ENCODE data around the gene PNPLA1.
A peak's percentile ranks its signal among the peaks of the same experiment; 100 is the strongest.

Gene PNPLA1

DNA sequence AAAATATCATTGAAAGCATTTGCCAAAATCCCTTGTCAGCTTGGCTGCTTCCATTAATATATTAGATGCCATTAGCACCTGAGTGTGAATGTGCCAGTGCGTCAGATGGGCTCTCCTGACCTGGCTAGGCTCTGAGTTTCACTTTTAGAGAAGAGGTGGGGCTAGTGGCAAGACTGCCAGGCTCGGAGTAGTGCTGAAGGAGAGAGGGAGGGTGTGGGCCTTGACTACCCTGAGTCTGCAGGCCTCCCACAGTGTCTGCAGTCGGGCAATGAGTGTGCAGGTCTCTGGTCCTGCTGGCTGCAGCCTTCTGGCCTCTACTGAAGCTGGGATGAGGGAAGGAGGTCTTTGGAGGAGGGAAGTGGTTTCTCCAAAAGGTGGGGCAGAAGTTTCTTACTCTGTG lies 34.6 kb upstream of the PNPLA1 start:
- H3K4me3 ChIP-seq (ENCODE audit: low read length) = no peak overlapping the region
- DNase-seq = peak; percentile 11
- no peaks in the 10 kb centered on the region for H3K79me2 ChIP-seq (ENCODE audit: low read length)
- no peaks in the 10 kb centered on the region for H3K9me3 ChIP-seq (replicated peaks; ENCODE audit: insufficient read depth, low read length)
- no peaks in the 10 kb centered on the region for H3F3A ChIP-seq (ENCODE audit: insufficient read depth, low read length)
- H3K27me3 ChIP-seq (replicated peaks; ENCODE audit: insufficient read depth, low read length) = no peaks in the 10 kb centered on the region
- H3K27ac ChIP-seq (ENCODE audit: low read length) = no peak overlapping the region
- no peaks in the 10 kb centered on the region for H3K4me1 ChIP-seq (ENCODE audit: low read length)
- H3K9me2 ChIP-seq (replicated peaks; ENCODE audit: insufficient read depth, low read length) = no peaks in the 10 kb centered on the region
- TF ChIP-seq, protein P1, sequence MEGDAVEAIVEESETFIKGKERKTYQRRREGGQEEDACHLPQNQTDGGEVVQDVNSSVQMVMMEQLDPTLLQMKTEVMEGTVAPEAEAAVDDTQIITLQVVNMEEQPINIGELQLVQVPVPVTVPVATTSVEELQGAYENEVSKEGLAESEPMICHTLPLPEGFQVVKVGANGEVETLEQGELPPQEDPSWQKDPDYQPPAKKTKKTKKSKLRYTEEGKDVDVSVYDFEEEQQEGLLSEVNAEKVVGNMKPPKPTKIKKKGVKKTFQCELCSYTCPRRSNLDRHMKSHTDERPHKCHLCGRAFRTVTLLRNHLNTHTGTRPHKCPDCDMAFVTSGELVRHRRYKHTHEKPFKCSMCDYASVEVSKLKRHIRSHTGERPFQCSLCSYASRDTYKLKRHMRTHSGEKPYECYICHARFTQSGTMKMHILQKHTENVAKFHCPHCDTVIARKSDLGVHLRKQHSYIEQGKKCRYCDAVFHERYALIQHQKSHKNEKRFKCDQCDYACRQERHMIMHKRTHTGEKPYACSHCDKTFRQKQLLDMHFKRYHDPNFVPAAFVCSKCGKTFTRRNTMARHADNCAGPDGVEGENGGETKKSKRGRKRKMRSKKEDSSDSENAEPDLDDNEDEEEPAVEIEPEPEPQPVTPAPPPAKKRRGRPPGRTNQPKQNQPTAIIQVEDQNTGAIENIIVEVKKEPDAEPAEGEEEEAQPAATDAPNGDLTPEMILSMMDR (IDR thresholded peaks at IDR 0.05; ENCODE audit: low read length) = no peak
- no peaks in the 10 kb centered on the region for H4K20me1 ChIP-seq (ENCODE audit: insufficient read depth, low read length)
- H3K36me3 ChIP-seq (replicated peaks; ENCODE audit: insufficient read depth, low read length) = no peaks in the 10 kb centered on the region; the same call in 1 of the 2 replicates
- H3K4me2 ChIP-seq (ENCODE audit: low read depth, low read length) = no peak overlapping the region
- H3K9ac ChIP-seq (ENCODE audit: low read length) = no peak overlapping the region
- H2AFZ ChIP-seq (ENCODE audit: low read length) = no peak overlapping the region

DNA sequence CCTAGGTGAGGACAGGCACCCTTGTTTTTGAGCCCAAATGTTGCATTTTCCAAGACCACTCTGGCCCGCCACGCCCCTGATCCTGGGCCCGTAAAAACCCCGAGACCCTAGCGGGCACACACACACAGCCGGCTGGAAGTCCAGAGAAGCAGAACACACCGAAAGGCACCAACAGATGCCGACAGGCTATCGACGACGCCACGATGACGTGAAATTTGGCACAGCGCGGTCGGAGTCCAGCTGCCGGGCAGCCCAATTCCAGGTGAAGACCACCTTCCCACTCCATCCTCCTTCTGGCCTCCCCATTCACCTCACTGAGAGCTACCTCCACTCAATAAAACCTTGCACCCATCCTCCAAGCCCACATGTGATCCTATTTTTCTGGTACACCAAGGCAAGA lies 34.0 kb upstream of the PNPLA1 start:
- Histone ChIP-seq H3K27ac (ENCODE audit: low read length) (no peak overlapping the region), H2AFZ (ENCODE audit: low read length) (no peak overlapping the region), H4K20me1 (ENCODE audit: insufficient read depth, low read length) (no peaks in the 10 kb centered on the region), H3K9me3 (replicated peaks; ENCODE audit: insufficient read depth, low read length) (no peaks in the 10 kb centered on the region), H3K79me2 (ENCODE audit: low read length) (no peaks in the 10 kb centered on the region), H3F3A (ENCODE audit: insufficient read depth, low read length) (no peaks in the 10 kb centered on the region), H3K27me3 (replicated peaks; ENCODE audit: insufficient read depth, low read length) (no peaks in the 10 kb centered on the region), H3K9me2 (replicated peaks; ENCODE audit: insufficient read depth, low read length) (no peaks in the 10 kb centered on the region), H3K36me3 (replicated peaks; ENCODE audit: insufficient read depth, low read length) (no peaks in the 10 kb centered on the region; the same call in 1 of the 2 replicates), H3K4me3 (ENCODE audit: low read length) (no peak overlapping the region), H3K4me1 (ENCODE audit: low read length) (no peaks in the 10 kb centered on the region), H3K9ac (ENCODE audit: low read length) (no peak overlapping the region), H3K4me2 (ENCODE audit: low read depth, low read length) (no peak overlapping the region)
- no peak for DNase-seq
- TF ChIP-seq, protein P1 (IDR thresholded peaks at IDR 0.05; ENCODE audit: low read length) = no peak
- TF ChIP-seq EZH2phosphoT487 (IDR thresholded peaks at IDR 0.05; ENCODE audit: low read length) (no peak), EZH2 (optimal IDR thresholded peaks at IDR 0.05; ENCODE audit: low read depth, low read length) (no peak)

DNA sequence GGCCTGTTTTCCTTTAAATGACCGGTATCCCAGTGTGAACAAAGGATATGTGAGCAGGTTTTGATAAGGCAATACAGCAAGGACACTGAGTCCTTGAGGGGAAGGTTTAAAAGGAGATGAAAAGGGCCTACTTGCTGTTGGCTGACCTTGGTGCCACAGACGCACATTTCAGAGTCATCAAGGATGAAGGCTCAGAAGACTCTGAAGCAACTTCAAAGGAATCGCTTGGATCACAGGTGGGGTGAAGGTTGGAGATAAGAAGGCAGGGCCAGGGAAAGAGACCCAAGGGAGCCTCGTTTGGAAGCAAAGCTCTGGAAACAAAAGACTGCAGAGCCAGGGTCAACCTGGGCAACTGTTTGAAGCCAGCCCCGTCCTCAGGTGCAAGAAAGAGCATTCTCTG lies 30.1 kb upstream of the PNPLA1 start:
- Histone ChIP-seq H3K4me3 (ENCODE audit: low read length) (no peak overlapping the region), H3K4me1 (ENCODE audit: low read length) (no peaks in the 10 kb centered on the region), H3K9me3 (replicated peaks; ENCODE audit: insufficient read depth, low read length) (no peaks in the 10 kb centered on the region), H3K9ac (ENCODE audit: low read length) (no peak overlapping the region), H3K79me2 (ENCODE audit: low read length) (no peaks in the 10 kb centered on the region), H3K4me2 (ENCODE audit: low read depth, low read length) (no peak overlapping the region), H3K27me3 (replicated peaks; ENCODE audit: insufficient read depth, low read length) (no peaks in the 10 kb centered on the region), H3K36me3 (replicated peaks; ENCODE audit: insufficient read depth, low read length) (no peaks in the 10 kb centered on the region), H3K27ac (ENCODE audit: low read length) (no peak overlapping the region), H3K9me2 (replicated peaks; ENCODE audit: insufficient read depth, low read length) (no peaks in the 10 kb centered on the region), H2AFZ (ENCODE audit: low read length) (no peak overlapping the region), H3F3A (ENCODE audit: insufficient read depth, low read length) (no peaks in the 10 kb centered on the region), H4K20me1 (ENCODE audit: insufficient read depth, low read length) (no peaks in the 10 kb centered on the region)
- no peak for TF ChIP-seq EZH2phosphoT487 (IDR thresholded peaks at IDR 0.05; ENCODE audit: low read length)
- DNase-seq = no peak

- Histone ChIP-seq H3K9me3 (replicated peaks; ENCODE audit: insufficient read depth, low read length) (no peaks in the 10 kb centered on the region), H4K20me1 (ENCODE audit: insufficient read depth, low read length) (no peaks in the 10 kb centered on the region), H3K4me3 (ENCODE audit: low read length) (no peak overlapping the region), H3K9me2 (replicated peaks; ENCODE audit: insufficient read depth, low read length) (no peaks in the 10 kb centered on the region), H3K27me3 (replicated peaks; ENCODE audit: insufficient read depth, low read length) (no peaks in the 10 kb centered on the region), H3K36me3 (replicated peaks; ENCODE audit: insufficient read depth, low read length) (no peaks in the 10 kb centered on the region), H3K4me1 (ENCODE audit: low read length) (no peaks in the 10 kb centered on the region), H3K27ac (ENCODE audit: low read length) (no peak overlapping the region), H3F3A (ENCODE audit: insufficient read depth, low read length) (no peaks in the 10 kb centered on the region), H3K79me2 (ENCODE audit: low read length) (no peaks in the 10 kb centered on the region), H3K4me2 (ENCODE audit: low read depth, low read length) (no peak overlapping the region), H2AFZ (ENCODE audit: low read length) (no peak overlapping the region), H3K9ac (ENCODE audit: low read length) (no peak overlapping the region)
- DNase-seq = no peak
- TF ChIP-seq EZH2phosphoT487 (IDR thresholded peaks at IDR 0.05; ENCODE audit: low read length) (no peak), EZH2 (optimal IDR thresholded peaks at IDR 0.05; ENCODE audit: low read depth, low read length) (no peak)
- TF ChIP-seq, protein P1 (IDR thresholded peaks at IDR 0.05; ENCODE audit: low read length) = no peak
These were observed 28.1 kb upstream of the PNPLA1 start for GRCh38 chr6:36241728-36242127.
